Measurements from ENCODE around the gene USP15. TPM values are rescaled to one million over a fixed set of nuclear protein-coding genes. Genes with fewer than 3 reads are reported as not detected.

Gene USP15
- total RNA-seq, 3 donors from 2014 or later (not counting 1 experiment from before 2014, with no cell fraction given) = 188 to 251 (median 197) TPM

DNA sequence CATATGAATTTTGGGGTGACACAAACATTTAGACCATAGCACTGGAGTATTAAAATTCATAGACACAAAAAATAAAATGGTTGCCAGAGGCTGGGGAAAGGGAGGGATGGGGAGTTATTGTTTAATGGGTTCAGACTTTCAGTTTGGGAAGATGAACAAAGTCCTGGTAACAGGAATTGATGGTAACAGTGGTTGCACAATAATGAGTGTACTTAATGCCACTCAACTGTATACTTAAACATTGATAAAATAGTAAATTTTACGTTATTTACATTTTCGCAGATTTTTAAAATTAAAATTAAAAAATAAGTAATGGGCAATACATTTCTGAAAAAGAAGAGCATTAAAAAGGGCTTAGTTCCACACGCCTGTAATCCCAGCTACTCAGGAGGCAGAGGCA, 35.6 kb upstream of the USP15 start:
- intact Hi-C loops (cut with micrococcal nuclease) = no loop called here
- no peaks in the 10 kb centered on the region for H3K27me3 ChIP-seq (ENCODE audit: control insufficient read depth, insufficient read depth, low read length)
- Mint-ChIP-seq H3K4me3 (no peak overlapping the region), H3K27ac (no peak overlapping the region), H3K36me3 (no peaks in the 10 kb centered on the region), H3K27me3 (ENCODE audit: low read depth in 2 of 2) (no peaks in the 10 kb centered on the region), H3K9me3 (no peaks in the 10 kb centered on the region), H3K4me1 (no peaks in the 10 kb centered on the region)
- no peak overlapping the region for H3K4me3 ChIP-seq (ENCODE audit: low read length)
- WGBS (ENCODE audit: insufficient coverage) = 95% methylated on average over 1 of the region's 3 CpGs
- H3K27ac ChIP-seq (ENCODE audit: low read length) = no peak overlapping the region
- no peak for ATAC-seq
- DNase-seq = no peak
- TF ChIP-seq, protein P1, sequence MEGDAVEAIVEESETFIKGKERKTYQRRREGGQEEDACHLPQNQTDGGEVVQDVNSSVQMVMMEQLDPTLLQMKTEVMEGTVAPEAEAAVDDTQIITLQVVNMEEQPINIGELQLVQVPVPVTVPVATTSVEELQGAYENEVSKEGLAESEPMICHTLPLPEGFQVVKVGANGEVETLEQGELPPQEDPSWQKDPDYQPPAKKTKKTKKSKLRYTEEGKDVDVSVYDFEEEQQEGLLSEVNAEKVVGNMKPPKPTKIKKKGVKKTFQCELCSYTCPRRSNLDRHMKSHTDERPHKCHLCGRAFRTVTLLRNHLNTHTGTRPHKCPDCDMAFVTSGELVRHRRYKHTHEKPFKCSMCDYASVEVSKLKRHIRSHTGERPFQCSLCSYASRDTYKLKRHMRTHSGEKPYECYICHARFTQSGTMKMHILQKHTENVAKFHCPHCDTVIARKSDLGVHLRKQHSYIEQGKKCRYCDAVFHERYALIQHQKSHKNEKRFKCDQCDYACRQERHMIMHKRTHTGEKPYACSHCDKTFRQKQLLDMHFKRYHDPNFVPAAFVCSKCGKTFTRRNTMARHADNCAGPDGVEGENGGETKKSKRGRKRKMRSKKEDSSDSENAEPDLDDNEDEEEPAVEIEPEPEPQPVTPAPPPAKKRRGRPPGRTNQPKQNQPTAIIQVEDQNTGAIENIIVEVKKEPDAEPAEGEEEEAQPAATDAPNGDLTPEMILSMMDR (IDR thresholded peaks at IDR 0.05) = no peak
- H3K4me1 ChIP-seq (ENCODE audit: control insufficient read depth, insufficient read depth, low read length) = no peaks in the 10 kb centered on the region
- H3K36me3 ChIP-seq (ENCODE audit: control insufficient read depth, insufficient read depth, low read length) = no peaks in the 10 kb centered on the region
- no peaks in the 10 kb centered on the region for H3K9me3 ChIP-seq (ENCODE audit: control insufficient read depth, insufficient read depth, low read length)

DNA sequence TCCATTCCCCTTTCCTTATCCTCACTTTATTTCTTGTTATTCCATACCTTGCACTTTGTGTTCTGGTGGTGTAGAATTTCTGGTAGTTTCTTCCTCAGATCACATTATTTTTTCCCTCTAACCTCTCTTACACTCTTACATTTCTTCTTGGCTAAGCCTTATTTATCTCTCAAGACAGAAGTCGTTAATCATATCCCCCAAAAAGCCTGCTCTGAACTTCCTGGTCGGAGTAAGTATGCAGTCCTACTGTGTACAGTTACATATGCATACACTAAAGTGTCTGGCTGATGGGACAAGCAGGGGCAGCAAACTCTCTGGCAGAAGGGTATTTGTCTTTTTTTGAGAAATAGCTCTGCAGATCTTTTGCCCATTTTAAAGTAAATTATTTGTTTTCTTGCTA, 33.1 kb upstream of the USP15 start:
- peaks cover 0 to 2% of the 10 kb centered on the region in 2 donors for H3K27me3 Mint-ChIP-seq (ENCODE audit: low read depth in 2 of 2)
- no peak overlapping the region for H3K27ac Mint-ChIP-seq
- Histone ChIP-seq H3K9me3 (ENCODE audit: control insufficient read depth, insufficient read depth, low read length) (no peaks in the 10 kb centered on the region), H3K27ac (ENCODE audit: low read length) (no peak overlapping the region), H3K4me3 (ENCODE audit: low read length) (no peak overlapping the region), H3K4me1 (ENCODE audit: control insufficient read depth, insufficient read depth, low read length) (no peaks in the 10 kb centered on the region), H3K27me3 (ENCODE audit: control insufficient read depth, insufficient read depth, low read length) (no peaks in the 10 kb centered on the region), H3K36me3 (ENCODE audit: control insufficient read depth, insufficient read depth, low read length) (no peaks in the 10 kb centered on the region)
- intact Hi-C loops (cut with micrococcal nuclease) = no loop called here
- H3K4me3 Mint-ChIP-seq = no peak overlapping the region
- no peaks in the 10 kb centered on the region for H3K36me3 Mint-ChIP-seq
- no peak for DNase-seq
- ATAC-seq = no peak
- no peaks in the 10 kb centered on the region for H3K9me3 Mint-ChIP-seq
- TF ChIP-seq, protein P1 (IDR thresholded peaks at IDR 0.05) = no peak
- 77% methylated on average over 2 of the region's 2 CpGs for WGBS (ENCODE audit: insufficient coverage)
- H3K4me1 Mint-ChIP-seq = no peaks in the 10 kb centered on the region

DNA sequence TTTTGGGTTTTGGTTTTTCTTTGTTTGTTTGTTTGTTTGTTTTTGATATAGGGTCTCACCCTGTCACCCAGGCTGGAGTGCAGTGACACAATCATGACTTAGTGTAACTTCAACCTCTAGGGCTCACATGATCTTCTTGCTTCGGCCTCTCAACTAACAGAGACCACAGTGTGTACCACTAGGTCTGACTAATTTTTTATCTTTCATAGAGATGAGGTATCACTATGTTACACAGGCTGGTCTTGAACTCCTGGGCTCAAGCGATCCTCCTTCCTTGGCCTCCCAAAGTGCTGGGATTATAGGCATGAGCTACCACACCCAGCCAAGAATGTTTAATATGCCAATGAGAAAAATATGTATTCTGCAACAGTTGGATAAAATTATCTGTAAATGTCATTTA, 29.6 kb upstream of the USP15 start:
- Histone ChIP-seq H3K4me1 (ENCODE audit: control insufficient read depth, insufficient read depth, low read length) (no peaks in the 10 kb centered on the region), H3K36me3 (ENCODE audit: control insufficient read depth, insufficient read depth, low read length) (no peaks in the 10 kb centered on the region), H3K27me3 (ENCODE audit: control insufficient read depth, insufficient read depth, low read length) (no peaks in the 10 kb centered on the region), H3K9me3 (ENCODE audit: control insufficient read depth, insufficient read depth, low read length) (no peaks in the 10 kb centered on the region), H3K4me3 (ENCODE audit: low read length) (no peak overlapping the region), H3K27ac (ENCODE audit: low read length) (no peak overlapping the region)
- WGBS (ENCODE audit: insufficient coverage) = 90% methylated on average over 2 of the region's 2 CpGs
- TF ChIP-seq, protein P1 (IDR thresholded peaks at IDR 0.05) = no peak
- Mint-ChIP-seq H3K4me3 (no peak overlapping the region), H3K4me1 (no peaks in the 10 kb centered on the region), H3K36me3 (no peaks in the 10 kb centered on the region), H3K27me3 (ENCODE audit: low read depth in 2 of 2) (peaks cover 0 to 2% of the 10 kb centered on the region in 2 donors), H3K9me3 (no peaks in the 10 kb centered on the region), H3K27ac (no peak overlapping the region)
- ATAC-seq (no peak), DNase-seq (no peak)
- intact Hi-C loops (cut with micrococcal nuclease) = no loop called here

DNA sequence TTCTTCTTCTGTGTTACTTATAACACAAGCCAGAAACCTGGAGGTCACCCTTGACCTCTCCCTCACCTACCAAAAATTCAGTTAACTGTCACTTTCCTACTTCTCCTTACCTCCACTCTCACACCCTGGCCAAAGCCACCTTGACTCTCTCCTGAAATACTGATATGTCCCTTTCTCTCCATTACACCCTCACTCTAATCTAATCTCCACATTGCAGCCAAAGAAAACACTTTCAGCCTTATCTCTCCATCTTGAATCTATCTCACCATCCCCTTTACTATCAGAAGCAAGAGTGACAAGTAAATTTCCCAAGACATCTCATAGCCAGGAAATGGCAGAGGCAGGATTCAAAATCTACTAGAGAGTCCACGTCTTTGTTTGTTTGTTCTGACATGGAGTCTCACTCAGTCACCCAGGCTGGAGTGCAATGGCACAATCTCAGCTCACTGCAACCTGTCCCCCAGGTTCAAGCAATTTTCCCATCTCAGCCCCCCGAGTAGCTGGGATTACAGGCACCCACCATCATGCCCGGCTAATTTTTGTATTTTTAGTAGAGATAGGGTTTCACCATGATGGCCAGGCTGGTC, 28.0 kb upstream of the USP15 start:
- Mint-ChIP-seq H3K27ac (no peak overlapping the region), H3K36me3 (no peaks in the 10 kb centered on the region), H3K4me1 (no peaks in the 10 kb centered on the region), H3K27me3 (ENCODE audit: low read depth in 2 of 2) (peaks cover 0 to 6% of the 10 kb centered on the region in 2 donors), H3K9me3 (peaks cover 0 to 4% of the 10 kb centered on the region in 2 donors), H3K4me3 (no peak overlapping the region)
- H3K27me3 ChIP-seq (ENCODE audit: control insufficient read depth, insufficient read depth, low read length) = no peaks in the 10 kb centered on the region
- WGBS (ENCODE audit: insufficient coverage) = 78% methylated on average over 1 of the region's 3 CpGs
- H3K4me3 ChIP-seq (ENCODE audit: low read length) = no peak overlapping the region
- H3K9me3 ChIP-seq (ENCODE audit: control insufficient read depth, insufficient read depth, low read length) = peaks cover 2% of the 10 kb centered on the region
- H3K27ac ChIP-seq (ENCODE audit: low read length) = no peak overlapping the region
- no peaks in the 10 kb centered on the region for H3K36me3 ChIP-seq (ENCODE audit: control insufficient read depth, insufficient read depth, low read length)
- TF ChIP-seq, protein P1 (IDR thresholded peaks at IDR 0.05) = no peak
- intact Hi-C loops (cut with micrococcal nuclease) = no loop called here
- H3K4me1 ChIP-seq (ENCODE audit: control insufficient read depth, insufficient read depth, low read length) = no peaks in the 10 kb centered on the region
- no peak for DNase-seq
- ATAC-seq = no peak
